Stimulated activated CD4-positive, alpha-beta T cell treated with anti-CD3 and anti-CD28 coated beads, Interleukin-12 subunit alpha, Interleukin-12 subunit beta, amount 100 ng/mL, for 24 hours (primary cell): ENCODE measurements around the gene SLC6A4.

Experiments used
- DNase-seq, 2 experiments: peaks; one replicate each; pipeline ENCODE4 v3.0.0-alpha.2; 2020; ENCODE audit warnings: low read depth in 2 of 2

The SLC6A4 gene

DNA sequence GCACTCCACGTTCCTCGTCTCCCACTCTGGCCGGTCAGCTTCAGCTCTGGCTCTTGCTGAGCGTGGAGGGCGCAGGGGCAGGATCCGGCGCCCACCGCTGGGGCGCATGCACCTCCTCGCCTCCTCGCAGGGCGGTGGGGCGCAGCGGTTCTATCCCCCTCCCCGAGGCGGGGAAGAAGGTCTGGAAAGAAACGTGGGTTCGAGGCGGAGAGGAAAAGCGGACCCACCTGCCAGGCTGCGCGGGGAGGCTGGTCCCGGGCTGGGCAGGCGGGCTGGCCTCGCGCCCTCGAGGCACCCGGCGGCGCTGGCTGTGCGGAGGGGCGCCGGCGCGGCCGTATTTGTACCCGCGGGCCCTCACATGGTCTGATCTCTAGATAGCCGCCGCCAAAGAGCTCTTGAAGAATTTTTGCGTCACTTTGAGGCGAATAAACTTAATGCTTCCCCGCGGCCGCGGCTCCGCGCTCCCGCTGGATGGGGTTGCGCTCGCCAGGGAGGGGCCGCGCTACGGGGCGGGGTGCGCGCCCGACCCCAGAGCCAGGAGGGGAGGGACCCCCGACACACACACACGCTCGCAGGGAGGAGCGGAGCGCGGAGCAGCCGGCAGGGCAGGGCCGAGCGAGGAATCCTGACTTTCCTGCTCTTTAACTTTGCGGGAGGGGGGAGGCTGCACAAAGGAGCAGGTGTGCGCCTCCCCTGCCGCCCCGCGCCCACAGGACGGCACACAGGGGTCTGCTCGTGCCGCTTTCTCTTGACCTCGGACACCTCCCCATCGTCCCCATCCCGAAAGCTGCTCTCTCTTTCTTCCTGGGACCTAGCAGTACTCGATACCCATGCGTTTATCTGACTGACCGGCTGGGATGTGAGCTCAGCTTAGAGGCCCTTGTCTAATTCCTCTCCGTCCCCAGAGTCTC lies at the start of gene SLC6A4:
SLC6A4 (minus strand) TSS at position 312 of the 911 bp plus-strand sequence. CDS start 13,739 bp downstream, outside the sequence.
- no peak for DNase-seq

DNA sequence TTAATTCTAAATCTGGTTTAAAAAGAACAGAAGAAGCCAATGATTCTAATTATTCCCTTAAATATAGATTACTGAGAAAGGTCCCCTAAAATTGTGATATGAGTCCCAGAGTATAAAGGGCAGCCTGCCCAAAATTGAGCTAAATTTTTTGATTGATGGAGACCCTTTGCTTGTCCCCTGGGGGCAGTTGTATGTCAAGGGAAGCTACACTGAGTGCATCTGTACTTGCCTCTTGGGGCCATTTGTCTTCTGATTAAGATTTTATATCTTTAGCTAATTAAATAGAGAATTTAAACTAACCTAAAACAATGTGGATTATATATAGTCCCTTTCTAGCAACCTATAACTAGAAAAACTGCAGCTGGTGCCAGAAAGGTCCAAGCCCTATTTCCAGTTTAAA lies 43.7 kb upstream of the SLC6A4 start:
- DNase-seq, result no peak

DNA sequence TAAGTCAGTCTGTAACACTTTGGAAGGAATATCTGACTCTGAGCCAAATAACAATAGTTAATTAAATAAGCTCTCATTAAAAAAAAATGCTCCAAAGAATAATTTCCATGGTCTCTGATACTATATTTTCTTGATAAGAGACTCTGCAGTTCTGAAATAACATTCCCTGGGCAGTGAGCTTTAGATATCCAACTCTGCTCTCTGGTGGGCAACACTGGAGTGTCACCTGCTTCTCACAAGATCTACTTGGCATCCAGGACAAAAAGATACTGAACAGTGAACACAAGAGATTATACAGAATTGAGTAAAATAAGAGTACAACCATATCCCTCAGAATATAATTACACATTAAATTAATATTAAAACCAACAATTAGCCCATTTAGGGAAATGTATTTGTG lies 42.5 kb upstream of the SLC6A4 start:
- DNase-seq, result no peak

DNA sequence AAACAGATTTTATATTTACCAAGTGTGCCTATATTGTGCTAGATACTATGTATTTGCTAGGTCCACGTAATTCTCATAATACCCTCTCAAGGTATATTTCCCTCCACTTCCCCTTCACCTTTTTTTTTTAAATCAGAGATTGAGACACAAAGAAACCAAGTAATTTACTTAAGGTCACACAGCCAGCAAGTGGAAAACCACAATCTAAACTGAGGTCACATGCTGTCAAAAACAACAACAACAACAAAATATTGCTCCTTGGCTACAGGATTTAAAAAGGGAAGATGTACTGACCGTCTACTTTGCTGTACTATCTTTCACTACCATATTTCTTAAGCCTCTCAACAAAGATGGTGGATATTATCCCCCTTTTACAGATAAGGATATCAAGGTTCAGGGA lies 40.4 kb upstream of the SLC6A4 start:
- no peak for DNase-seq

DNA sequence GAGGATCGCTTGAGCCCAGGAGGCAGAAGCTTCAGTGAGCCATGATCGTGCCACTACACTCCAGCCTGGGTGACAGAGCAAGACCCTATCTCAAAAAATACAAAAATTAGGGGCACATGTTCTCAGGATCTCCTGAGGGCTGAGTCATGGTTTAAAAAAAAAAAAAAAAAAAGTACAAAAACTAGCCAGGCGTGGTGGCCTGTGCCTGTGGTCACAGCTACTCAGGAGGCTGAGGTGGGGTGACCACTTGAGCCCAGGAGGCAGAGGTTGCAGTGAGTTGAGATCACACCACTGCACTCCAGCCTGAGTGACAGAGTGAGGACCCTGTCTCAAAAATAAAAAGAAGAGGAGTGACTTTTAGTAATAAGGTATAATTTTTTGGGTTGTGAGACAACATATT lies 39.4 kb upstream of the SLC6A4 start:
- no peak for DNase-seq

DNA sequence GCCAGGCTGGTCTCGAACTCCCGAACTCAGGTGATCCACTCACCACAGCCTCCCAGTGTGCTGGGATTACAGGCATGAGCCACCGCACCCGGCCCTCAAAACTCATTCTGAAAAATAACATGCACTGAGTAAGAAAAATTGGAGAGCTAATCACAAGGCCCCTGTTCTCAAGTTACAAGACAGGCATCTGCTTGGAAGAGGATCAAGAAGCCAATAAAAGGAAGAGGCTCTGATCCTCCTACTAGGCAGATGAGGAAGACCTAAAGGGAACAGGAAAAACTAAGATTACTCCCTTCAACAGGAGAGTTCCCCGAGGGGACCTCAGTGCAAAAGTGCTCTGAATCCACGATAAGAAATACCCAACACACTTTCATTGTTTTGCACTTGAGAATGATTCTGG lies 37.9 kb upstream of the SLC6A4 start:
- no peak for DNase-seq

DNA sequence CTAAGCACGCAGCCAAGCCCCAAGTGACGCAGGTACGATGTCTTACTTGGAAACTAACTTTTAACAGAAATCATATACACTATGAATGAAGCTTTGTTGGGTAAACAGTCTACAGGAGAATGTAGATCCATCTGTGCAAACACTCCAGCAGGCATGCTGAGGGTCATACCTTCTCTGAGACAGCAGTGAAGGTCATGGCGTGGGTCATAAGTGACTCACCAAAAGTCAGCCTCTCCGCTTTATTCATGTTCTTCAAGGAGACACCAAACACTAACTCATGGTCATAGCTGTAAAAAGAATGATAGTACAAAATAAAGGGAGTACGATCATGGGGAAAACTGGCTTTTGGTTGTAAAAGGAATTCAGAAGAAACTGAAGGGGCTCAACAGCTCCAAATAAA lies 35.6 kb upstream of the SLC6A4 start:
- DNase-seq, result no peak

DNA sequence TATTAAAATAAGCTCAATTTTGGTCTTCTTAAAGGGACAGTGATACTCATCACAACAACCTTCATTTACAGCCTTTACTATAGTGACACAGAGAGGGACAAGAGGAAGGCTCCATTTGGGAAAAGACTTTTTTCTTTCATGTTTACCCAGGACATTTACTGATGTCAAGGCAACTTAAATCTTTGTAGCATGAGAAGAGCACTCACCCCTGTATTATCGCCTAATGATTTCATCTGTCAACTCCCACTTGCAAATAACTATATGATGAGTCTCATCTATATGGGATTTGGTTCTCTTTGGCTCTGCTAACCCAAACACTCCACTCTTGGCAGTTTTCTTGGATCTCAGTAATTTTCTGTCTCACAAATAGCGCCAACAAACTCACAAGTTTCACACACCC lies 32.1 kb upstream of the SLC6A4 start:
- DNase-seq, result no peak

DNA sequence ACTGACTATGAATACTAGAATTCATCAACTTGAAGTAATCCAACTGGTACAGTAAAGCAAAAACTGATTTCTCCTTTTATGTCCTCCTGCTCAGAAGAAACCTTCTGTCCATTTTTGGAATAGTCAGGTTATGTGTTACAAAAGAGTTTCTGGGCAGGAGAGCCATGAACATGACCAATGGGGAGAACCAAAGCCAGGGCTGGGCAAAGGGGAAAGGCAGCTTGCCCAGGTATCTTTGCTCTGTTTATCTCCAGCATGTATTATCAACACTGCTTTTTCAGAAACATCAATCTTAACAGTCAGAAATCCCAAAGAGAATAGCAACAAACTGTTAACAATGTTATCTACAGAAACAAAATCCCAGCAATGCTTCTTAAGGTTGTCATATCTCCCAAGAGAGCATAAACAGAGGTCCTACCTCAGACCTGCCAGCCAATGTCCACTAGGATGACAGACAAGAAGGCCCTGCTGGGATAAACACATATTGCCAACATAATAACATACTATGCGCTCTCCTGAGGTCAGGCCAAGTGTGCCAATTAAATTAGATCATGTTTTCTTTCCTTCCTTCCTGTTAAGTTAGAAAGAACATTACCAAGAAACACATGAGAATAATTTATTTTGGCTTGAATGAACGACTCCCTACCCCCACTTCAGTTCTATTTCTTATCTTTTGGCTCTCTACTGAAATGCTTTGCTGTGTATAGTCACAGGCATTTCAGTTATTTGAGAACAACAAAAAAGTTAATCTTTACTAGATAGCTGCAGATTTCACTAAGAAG lies 28.2 kb upstream of the SLC6A4 start:
- no peak for DNase-seq

DNA sequence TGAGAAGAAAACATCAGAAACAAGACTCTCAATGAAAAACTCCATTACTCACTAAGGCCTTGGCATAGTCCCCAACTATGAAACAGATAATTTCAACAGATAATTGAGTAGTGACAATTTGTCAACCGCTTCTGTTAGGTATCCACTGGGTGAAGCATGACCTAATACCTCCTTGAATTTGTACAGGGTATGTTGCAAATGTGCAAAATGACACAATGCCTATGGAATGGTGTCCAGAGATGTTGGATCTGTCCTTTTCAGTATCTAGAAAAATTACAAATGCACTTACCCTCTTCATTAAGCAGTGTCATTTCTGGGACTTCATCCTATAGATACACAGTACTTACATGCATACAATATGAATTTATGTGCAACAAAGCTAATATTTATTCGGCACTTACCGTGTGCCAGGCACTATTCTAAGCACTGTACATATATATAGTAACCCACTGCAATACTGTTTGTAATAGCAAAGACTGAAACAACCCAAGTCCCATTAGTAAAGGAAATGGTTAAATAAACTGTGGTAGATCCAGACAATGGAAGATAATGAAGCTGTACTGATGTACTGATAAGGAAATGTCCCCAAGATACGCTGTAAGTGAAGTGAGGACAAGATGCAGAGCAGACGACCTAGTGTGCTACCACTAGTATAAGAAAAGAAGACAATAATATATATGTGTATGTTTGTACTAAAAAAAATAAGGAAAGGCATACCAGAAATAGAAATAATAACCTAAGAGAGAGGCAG lies 21.4 kb upstream of the SLC6A4 start:
- DNase-seq, result no peak

DNA sequence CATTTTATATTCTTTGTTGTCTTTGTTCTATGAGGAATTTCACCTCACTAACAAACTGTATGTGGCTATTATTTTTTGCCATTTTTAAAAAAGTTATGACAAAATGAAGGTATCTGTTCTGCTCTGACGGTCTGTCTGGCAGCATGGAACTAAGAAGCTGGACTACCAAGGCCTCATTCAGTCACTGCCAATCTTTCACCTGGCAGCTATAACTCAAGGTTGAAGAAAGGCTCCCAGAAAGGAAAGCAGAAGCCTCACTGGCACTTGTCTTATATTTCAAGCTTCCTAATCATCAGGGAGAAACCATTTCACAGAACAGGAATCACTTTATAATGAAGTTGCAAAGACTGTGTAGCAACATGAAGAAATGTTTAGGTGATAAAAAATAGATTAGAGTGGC lies 18.7 kb upstream of the SLC6A4 start:
- no peak for DNase-seq

DNA sequence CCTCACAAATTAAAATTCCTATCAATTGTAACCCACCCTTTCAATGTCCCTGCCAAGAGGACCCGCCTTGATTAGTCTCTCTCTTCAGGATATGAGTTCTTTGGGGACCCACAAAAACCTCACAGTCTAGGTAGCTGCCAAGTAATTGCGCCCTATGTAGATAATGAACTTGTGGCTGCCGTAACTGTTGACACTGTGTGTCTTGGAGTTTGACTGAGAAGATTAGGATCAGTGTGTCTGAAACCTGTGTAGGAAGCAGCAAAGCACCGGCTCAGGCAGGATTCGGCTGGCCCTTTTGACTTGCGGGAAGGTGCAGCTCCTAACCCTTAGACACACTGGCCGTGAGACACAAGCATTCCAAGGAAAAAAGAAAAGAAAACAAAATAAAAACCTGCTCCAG lies 17.8 kb upstream of the SLC6A4 start:
- no peak for DNase-seq

DNA sequence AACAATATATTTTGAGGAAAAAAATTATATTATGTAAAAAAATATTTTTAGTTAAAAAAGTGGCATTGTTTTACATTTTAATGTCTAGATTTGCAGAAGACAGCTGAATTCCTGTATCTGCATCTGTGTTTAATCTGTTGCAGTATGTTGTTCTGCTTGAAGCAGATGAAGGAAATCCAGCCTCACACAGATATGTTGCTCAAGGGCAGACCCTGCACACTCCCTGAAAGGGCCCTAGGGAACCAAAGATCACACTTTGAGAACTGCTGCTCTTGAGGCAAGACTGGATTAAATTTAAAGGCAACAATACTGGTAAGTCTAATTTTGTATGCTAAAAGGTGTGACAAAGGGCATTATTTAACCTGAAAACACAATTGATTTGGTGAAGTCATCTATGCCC lies 16.4 kb upstream of the SLC6A4 start:
- DNase-seq, result no peak

DNA sequence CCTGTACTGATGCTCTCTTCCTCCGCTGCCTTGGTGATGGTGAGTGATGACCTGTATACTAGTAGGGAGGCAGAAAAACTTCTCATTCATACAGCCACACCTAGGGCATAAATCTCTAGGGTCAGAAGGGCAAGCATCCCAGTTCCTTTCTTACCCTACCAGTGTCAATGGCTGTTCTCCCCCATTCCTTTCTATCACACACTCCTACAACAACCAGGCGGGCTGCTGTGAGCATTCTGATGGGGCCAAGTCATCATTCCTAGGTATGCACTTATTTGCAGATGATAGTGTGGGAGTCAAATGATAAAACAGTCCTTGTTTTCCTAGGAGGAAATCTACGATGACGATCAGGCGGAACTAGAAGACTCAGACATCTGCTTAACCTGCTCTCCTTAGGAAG lies 14.0 kb upstream of the SLC6A4 start:
- no peak for DNase-seq

DNA sequence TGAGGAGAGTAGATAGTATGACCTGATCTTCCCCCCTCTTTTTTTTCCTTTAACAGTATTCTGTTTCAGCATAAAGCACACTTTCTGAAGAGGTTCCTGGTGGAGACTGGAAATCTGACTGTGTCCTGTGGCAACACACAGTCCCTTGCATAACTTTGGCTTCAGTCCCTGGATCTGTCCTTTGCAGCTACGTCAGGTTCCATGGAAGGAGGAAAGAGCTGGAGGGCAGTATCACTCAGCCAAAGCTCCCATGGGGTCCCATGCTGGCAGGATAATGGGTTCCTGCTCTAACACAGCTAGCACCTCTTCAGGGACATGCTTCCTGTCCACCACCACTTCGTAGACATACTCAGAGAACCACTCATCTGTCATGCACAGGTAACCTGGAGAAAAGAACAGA lies 13.3 kb upstream of the SLC6A4 start:
- no peak for DNase-seq

DNA sequence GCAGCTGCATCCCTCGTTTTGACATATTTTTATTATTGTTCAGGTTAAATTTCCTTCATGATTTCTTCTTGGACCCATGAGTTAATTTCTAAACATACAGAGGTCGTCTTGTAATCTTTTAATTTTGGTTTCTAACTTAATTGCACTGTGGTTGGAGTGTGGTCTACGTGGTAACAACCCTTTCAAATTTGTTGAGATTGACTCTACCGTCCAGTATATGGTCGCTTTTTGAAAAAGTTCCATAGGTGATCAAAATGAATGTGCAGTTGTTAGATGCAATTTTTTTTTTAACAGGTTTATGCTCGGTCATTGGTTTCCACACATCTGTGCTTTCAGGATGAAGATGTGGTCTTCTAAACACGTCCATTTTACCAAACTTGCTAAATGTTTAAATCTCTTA lies 11.0 kb upstream of the SLC6A4 start:
- no peak for DNase-seq

DNA sequence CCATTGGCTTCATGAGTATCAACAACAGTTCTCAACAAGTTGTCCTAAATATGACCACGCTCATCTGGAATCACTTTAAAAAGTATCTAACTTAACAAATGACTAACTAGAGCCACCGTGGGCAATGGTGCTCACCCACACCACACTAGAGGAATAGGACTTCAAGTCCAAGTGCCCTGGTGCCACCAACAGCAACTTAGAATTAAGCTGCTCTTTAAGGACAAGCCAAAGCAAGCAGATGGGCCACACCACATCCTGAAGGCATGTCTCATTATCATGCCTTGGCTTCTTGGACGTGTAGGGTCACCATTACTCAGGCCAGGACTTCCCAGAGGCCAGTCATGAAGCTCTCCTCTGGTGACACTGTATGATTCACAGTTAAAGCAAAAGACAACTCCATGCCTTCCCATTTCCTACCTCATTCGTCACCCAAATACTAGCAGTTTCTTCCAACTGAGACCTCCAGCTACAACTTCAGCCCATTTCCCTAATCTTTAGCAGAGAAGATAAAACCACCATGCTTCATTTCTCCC lies 9.4 kb upstream of the SLC6A4 start:
- no peak for DNase-seq

DNA sequence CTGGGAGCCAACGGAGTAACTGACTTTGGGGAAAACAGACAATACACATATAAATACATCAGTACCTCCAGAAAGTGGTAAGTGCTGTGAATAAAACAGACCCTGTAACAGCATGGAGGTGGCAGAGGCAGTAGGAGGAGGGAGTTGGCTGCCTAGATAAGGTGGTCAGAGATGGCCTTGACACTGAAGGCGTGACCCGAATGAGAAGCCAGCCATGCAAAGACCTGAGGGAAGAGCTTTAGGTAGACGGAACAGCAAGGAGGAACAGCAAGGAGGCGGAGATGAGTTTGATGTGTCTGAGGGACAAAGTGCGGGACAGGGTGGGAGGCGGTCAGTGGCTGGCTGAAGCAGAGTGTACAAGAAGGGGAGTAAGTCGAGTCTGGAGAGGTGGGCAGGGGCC lies 8.1 kb upstream of the SLC6A4 start:
- no peak for DNase-seq

DNA sequence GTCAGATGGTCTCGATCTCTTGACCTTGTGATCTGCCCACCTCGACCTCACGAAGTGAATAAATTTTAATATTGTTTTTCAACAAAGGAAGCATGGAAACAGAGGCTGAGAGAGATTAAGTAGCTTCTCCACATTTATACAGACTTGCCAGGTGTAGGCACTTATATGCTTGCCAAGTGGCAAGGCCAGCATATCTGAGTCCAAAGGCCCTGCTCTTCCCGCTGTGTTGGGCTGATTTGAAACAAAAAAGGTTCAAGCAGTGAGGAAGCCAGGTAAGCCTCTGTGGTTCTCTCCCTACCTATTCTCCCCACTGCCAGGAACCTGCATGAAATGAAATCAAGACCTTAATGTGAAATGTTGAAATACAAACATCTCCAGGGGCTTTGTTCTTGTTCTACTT lies 7.5 kb upstream of the SLC6A4 start:
- no peak for DNase-seq

DNA sequence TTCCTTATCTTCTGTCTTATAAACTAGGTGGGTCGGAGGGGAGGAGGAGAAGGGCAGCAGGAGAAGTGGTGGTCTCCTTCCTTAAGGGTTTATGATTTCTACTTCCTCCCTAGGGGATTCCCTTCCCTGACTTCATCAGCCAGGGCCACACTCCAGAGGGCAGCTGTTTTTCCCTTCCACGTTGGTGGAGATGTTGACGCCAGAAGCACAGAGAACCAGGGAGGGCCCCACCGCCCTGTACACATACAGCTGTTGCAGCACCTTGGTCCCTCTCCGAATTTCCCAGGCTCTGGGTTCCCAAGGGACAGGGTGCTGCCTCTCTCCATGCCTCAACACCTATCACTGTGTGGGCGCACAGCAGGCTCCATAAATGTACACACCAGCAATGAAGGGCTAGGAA lies 5.6 kb upstream of the SLC6A4 start:
- no peak for DNase-seq

DNA sequence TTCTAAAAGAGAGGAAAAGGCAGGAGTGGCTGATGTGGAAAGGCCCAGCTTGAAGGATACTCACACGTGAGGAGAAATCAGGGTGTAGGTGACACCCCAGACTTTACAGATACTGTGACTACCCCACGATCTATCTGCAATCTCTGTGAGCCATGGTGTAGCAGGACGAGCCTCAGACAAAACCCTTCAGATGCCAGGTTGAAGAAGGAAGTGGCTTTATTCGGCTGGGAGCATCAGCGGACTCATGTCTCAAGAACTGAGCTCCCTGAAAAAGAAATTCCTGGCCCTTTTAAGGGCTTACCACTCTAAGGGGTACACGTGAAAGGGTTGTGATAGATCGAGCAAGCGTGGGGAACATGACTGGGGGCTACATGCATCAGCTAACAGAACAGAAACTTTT lies 4.7 kb upstream of the SLC6A4 start:
- no peak for DNase-seq

DNA sequence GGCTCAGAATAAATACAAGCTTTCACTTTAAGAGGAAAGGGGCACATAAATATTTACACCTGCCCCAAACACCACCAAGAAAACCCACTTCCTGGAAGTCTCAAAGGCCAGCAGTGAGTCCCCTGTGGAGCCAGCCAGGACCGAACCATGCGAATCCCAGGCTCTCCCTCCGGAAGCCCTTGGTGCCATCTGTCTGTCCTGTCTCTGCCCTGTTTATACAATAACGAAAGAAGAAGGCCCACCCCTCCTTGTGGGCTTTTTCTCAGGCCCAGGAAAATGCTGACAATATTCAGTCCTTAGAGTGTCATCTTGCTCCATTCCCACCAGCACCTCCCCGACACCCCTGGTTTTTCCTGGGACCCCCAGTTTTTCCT lies 3.6 kb upstream of the SLC6A4 start:
- DNase-seq, result no peak
